ENCODE data around the gene DMXL1.

The DMXL1 gene

DNA sequence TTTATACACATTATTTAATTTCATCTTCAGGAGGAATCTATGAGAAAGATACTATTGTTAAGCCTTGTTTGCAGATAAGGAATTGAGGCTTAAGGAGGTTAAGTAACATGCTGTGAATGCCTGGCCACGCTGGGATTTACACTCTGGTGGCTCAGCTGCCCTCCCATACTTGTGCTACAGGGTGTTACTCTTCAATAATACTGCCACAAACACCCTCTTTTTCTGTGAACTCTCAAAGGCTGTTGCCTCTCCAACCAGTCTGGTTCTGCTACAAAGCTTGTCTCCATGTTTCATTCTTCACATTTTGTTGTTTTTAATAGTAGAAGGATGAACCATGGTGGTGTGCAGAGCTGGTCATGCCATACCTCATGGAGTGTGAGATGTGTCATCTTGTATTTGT lies 208.2 kb downstream of the DMXL1 start:
- no peak for DNase-seq (ENCODE audit: low read depth)
- H3K4me3 ChIP-seq (ENCODE audit: low read depth, low read length), result no peak overlapping the region
- TF ChIP-seq, protein P1, sequence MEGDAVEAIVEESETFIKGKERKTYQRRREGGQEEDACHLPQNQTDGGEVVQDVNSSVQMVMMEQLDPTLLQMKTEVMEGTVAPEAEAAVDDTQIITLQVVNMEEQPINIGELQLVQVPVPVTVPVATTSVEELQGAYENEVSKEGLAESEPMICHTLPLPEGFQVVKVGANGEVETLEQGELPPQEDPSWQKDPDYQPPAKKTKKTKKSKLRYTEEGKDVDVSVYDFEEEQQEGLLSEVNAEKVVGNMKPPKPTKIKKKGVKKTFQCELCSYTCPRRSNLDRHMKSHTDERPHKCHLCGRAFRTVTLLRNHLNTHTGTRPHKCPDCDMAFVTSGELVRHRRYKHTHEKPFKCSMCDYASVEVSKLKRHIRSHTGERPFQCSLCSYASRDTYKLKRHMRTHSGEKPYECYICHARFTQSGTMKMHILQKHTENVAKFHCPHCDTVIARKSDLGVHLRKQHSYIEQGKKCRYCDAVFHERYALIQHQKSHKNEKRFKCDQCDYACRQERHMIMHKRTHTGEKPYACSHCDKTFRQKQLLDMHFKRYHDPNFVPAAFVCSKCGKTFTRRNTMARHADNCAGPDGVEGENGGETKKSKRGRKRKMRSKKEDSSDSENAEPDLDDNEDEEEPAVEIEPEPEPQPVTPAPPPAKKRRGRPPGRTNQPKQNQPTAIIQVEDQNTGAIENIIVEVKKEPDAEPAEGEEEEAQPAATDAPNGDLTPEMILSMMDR (IDR thresholded peaks at IDR 0.05; ENCODE audit: low read depth, low read length, missing control alignments), result no peak

DNA sequence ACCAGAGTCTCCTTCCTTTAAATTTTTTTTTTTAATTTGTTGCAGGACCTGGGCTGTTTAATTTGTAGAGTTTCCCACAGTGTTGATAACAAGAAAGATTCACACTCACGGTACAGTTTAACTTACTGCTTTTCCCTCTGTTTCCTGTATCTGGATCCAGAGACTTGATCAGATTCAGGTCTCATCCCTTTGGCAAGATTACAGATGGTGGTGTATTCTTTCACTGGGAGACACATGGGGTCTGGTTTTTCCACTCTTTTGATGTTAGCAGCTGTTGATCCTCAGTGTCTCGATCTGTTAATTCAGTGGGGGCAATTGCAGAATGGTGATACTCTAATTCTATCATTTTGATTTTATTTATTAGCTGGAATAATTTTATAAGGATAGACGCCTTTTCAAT lies 209.5 kb downstream of the DMXL1 start:
- TF ChIP-seq, protein P1 (IDR thresholded peaks at IDR 0.05; ENCODE audit: low read depth, low read length, missing control alignments), result no peak
- no peak overlapping the region for H3K4me3 ChIP-seq (ENCODE audit: low read depth, low read length)
- DNase-seq (ENCODE audit: low read depth), result no peak

DNA sequence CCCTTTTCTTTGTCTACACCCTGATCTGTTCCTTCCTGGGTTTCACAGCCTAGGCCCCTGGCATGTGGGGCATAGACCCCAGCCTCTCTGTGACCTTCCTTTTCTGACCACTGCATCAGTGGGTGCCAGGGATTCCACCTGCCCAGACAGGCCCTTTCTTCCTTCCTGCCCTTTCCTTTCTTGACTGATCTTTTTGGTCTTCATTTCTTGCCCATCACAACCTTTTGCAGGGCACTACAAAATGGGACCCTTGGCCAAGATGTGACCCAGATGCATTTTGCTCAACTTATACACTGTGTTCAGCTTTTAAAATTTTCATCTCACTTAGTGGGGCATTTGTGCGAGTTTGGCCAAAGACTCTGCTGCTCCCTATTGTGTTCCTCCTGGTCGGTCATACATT lies 211.7 kb downstream of the DMXL1 start:
- no peak for DNase-seq (ENCODE audit: low read depth)
- TF ChIP-seq, protein P1 (IDR thresholded peaks at IDR 0.05; ENCODE audit: low read depth, low read length, missing control alignments), result no peak
- H3K4me3 ChIP-seq (ENCODE audit: low read depth, low read length), result no peak overlapping the region

DNA sequence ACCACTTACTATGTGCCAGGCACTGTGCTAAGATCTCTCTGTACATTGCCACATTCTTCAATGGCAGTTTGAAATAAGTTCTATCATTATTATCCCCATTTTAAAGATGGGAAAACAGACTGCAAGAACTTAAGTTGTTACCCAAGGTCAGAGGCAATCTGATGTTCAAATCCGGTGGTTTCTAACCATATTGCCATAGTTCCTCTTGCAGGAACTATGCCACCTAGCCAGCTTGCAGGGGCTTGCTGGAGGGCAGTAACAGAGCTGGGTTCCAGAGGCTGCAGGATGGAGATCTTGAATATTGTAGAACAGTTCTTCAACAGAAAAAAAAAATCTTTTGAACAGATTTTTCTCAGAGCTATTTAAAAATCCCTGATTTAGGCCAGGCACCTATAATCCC lies 213.1 kb downstream of the DMXL1 start:
- no peak for DNase-seq (ENCODE audit: low read depth)
- TF ChIP-seq, protein P1 (IDR thresholded peaks at IDR 0.05; ENCODE audit: low read depth, low read length, missing control alignments), result no peak
- H3K4me3 ChIP-seq (ENCODE audit: low read depth, low read length), result no peak overlapping the region

DNA sequence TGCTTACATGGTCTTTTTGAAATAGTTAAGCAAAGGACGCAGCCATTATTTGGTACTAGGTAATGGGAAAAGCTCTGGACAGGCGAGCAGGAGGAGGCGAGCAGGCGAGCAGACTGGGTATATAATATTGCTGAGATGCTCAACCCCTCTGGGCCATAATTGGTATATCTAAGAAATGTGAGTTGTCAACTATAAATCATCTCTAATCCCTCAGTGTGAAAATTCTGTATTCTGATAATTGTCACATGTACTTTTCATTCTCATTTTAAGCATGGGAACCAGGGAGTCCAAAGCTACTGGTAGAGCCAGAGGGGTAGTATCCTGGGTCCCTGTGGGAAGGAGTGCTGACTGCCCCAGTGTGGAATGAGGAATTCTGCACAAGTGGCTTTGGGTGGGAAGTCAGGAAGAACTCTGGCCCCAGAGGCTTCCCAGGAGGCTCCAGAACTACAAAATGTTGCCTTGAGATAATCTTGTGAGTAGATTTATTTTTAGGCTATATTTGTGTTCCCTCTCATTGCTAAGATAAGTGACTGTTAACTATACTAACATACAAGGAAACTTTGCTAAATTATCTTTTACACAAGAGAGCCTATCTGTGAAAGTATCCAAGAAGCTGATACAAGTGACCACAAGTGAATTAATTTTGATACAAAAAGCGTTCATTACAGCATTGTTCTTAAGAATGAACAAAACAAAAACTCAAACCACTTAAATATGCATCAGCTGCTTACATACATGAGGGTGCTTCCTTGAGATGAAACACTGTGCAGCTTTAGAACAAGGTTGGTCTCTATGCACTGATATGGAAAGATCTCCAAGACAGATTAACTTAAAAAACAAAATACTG lies 214.4 kb downstream of the DMXL1 start:
- DNase-seq (ENCODE audit: low read depth), result no peak
- H3K4me3 ChIP-seq (ENCODE audit: low read depth, low read length), result no peak overlapping the region
- TF ChIP-seq, protein P1 (IDR thresholded peaks at IDR 0.05; ENCODE audit: low read depth, low read length, missing control alignments), result no peak

DNA sequence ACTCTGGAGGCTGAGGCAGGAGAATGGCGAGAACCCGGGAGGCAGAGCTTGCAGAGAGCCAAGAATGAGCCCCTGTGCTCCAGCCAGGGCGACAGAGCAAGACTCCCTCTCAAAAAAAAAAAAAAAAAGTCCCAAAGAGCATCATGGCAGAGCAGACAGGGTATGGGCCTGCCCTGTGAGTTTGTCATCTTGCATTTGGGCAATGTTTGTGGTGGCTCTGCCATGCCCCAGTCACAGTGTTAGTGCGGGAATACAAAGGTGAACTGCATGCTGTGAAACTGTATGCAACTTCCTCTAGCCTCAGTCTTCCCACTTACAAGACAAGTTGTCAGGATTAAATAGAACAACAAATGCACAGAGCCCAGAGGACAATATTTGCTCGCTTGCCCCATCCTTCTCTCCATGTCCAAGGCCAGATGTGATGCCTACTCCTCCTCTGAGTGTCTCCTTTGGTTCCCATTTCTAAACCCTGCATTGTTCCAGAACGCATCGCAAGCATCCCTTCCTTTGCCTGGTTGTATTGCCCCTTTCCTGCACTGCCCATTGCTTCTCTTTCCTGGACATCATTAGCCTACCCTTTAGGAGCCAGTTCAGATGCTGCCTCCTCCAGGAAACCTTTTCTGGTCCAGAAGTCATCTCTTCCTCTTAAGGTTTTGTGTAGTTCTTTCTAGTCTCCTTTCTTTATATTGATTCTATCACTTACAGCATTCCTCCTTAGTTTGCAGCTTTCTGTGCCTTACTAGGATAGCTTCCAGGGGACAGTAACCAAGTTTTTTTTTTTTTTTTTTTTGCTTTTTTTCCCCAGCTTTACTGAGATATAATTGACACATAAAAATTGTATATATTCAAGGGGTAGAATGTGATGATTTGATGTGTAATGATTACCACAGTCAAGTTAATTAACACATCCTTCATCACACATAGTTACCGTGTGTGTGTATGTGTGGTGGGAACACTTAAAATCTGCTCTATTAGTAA lies 215.9 kb downstream of the DMXL1 start:
- H3K4me3 ChIP-seq (ENCODE audit: low read depth, low read length), result no peak overlapping the region; the same call in 1 of the 2 replicates
- no peak for DNase-seq (ENCODE audit: low read depth)
- TF ChIP-seq, protein P1 (IDR thresholded peaks at IDR 0.05; ENCODE audit: low read depth, low read length, missing control alignments), result no peak
